Lower leg skin (tissue), 3 donors: ENCODE measurements around the gene PLA1A.

Source experiments
- CTCF ChIP-seq, 3 donors: fragments of 450-650 bp; IDR thresholded peaks; one replicate each; pipeline ENCODE4 v1.5.1; 2016; ENCODE audit warnings: antibody characterized with exemption in 3 of 3, mild to moderate bottlenecking in 3 of 3, moderate library complexity in 2 of 3
- POLR2A ChIP-seq, 2 donors: fragments of 450-650 bp; IDR thresholded peaks; one replicate each; pipeline ENCODE4 v1.6.1; 2016 to 2017; ENCODE audit warnings: antibody characterized with exemption in 2 of 2, mild to moderate bottlenecking in 1 of 2, moderate library complexity in 1 of 2

- TF ChIP-seq CTCF (IDR thresholded peaks at IDR 0.05) = no peak
- no peak for TF ChIP-seq POLR2A (IDR thresholded peaks at IDR 0.05)
These were observed 18.2 kb upstream of the PLA1A start, which contains the start of gene ADPRH for GRCh38 chr3:119579366-119580066.
